Tibial nerve (tissue), 3 donors: ENCODE data around the gene PHF21B.

Experiments used
- CTCF ChIP-seq, 5 experiments: fragments of 200-600 bp in 3 of 5; fragments of 450-650 bp in 2 of 5; sonication (generic) in 3 of 5; IDR thresholded peaks; one replicate each; pipeline ENCODE4 v1.5.1; 2016 to 2019; ENCODE audit warnings: antibody characterized with exemption in 5 of 5, mild to moderate bottlenecking in 3 of 5, moderate library complexity in 2 of 5
- POLR2A ChIP-seq, 2 donors: fragments of 450-650 bp; IDR thresholded peaks; one replicate each; pipeline ENCODE4 v1.6.1; 2017; ENCODE audit warnings: antibody characterized with exemption in 2 of 2, mild to moderate bottlenecking in 2 of 2, moderate library complexity in 2 of 2

GRCh38 chr22:44894782-44895181, 115.0 kb downstream of the PHF21B start:
- no peak for TF ChIP-seq CTCF (IDR thresholded peaks at IDR 0.05)
- no peak for TF ChIP-seq POLR2A (IDR thresholded peaks at IDR 0.05)
